Measurements from ENCODE around the gene ZBTB20. TPM values are rescaled to one million over a fixed set of nuclear protein-coding genes. Genes with fewer than 3 reads are reported as not detected.
A peak's percentile ranks its signal among the peaks of the same experiment; 100 is the strongest.

The ZBTB20 gene
- total and polyA plus RNA-seq, 7 donors: under 0.01 to 113 (median 58.6) TPM

GRCh38 chr3:114490829-114491228 lies 656.3 kb downstream of the ZBTB20 start:
- intact Hi-C loops (cut with DNase I): no loop called here
- TF ChIP-seq CTCF (IDR thresholded peaks at IDR 0.05): no peak
- TF ChIP-seq POLR2A (IDR thresholded peaks at IDR 0.05): no peak
- TF ChIP-seq EP300 (IDR thresholded peaks at IDR 0.05): no peak
- no peak for TF ChIP-seq POLR2AphosphoS5 (IDR thresholded peaks at IDR 0.05)
- H3K36me3 ChIP-seq: no peaks in the 10 kb centered on the region
- no peak for DNase-seq
- 93 to 97% methylated on average over 1 of the region's 1 CpG for WGBS, 2 donors
- no peaks in the 10 kb centered on the region for H3K27me3 ChIP-seq
- H3K27ac ChIP-seq: no peak overlapping the region
- H3K4me1 ChIP-seq: peaks cover 0 to 6% (median 3%) of the 10 kb centered on the region in 4 donors
- no peak overlapping the region for H3K4me3 ChIP-seq
- no peaks in the 10 kb centered on the region for H3K9me3 ChIP-seq

DNA sequence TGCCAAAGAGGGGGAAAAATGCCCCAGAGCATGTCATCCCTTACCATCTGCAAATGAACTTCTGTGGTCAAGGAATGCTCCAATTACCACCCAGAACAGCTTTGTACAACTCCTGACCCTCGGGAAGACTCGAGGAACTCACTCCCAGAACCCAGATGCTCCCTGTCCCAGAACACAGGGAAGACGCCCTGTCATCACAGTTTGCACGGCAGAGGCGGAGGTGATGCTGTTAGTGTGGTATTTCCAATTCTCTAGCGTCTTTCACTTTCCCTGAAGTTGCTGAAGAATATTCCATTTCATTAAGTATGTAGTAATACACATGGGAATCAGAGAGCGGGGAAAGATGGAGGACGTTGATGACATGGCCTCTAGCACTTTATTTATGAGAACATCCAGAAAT lies 659.6 kb downstream of the ZBTB20 start:
- no peaks in the 10 kb centered on the region for H3K36me3 ChIP-seq
- WGBS, 2 donors: 94 to 96% methylated on average over 8 of the region's 8 CpGs
- H3K27ac ChIP-seq: no peak overlapping the region
- intact Hi-C loops (cut with DNase I): no loop called here
- H3K4me1 ChIP-seq: peaks cover 0 to 20% (median 0%) of the 10 kb centered on the region in 4 donors
- H3K9me3 ChIP-seq: no peaks in the 10 kb centered on the region
- DNase-seq: no peak
- H3K4me3 ChIP-seq: no peak overlapping the region
- no peak for TF ChIP-seq POLR2AphosphoS5 (IDR thresholded peaks at IDR 0.05)
- no peak for TF ChIP-seq CTCF (IDR thresholded peaks at IDR 0.05)
- no peak for TF ChIP-seq EP300 (IDR thresholded peaks at IDR 0.05)
- TF ChIP-seq POLR2A (IDR thresholded peaks at IDR 0.05): no peak
- no peaks in the 10 kb centered on the region for H3K27me3 ChIP-seq

GRCh38 chr3:114484919-114485318 lies 662.2 kb downstream of the ZBTB20 start:
- WGBS, 2 donors: 74 to 84% methylated on average over 3 of the region's 3 CpGs
- no peak for DNase-seq
- Histone ChIP-seq H3K27me3 (no peaks in the 10 kb centered on the region), H3K36me3 (no peaks in the 10 kb centered on the region), H3K4me1 (peaks cover 0 to 32% (median 8%) of the 10 kb centered on the region in 4 donors), H3K9me3 (no peaks in the 10 kb centered on the region), H3K4me3 (no peak overlapping the region), H3K27ac (no peak overlapping the region)
- TF ChIP-seq POLR2A (IDR thresholded peaks at IDR 0.05) (no peak), EP300 (IDR thresholded peaks at IDR 0.05) (no peak), CTCF (IDR thresholded peaks at IDR 0.05) (no peak), POLR2AphosphoS5 (IDR thresholded peaks at IDR 0.05) (no peak)
- intact Hi-C loops (cut with DNase I): no loop called here

- no peaks in the 10 kb centered on the region for H3K27me3 ChIP-seq
- H3K9me3 ChIP-seq: no peaks in the 10 kb centered on the region
- no peaks in the 10 kb centered on the region for H3K36me3 ChIP-seq
- H3K4me1 ChIP-seq: peaks cover 0 to 46% (median 12%) of the 10 kb centered on the region in 4 donors
- intact Hi-C loops (cut with DNase I): no loop called here
- DNase-seq: no peak
- H3K4me3 ChIP-seq: no peak overlapping the region
- no peak for TF ChIP-seq POLR2A (IDR thresholded peaks at IDR 0.05)
- no peak for TF ChIP-seq EP300 (IDR thresholded peaks at IDR 0.05)
- TF ChIP-seq POLR2AphosphoS5 (IDR thresholded peaks at IDR 0.05): no peak
- no peak for TF ChIP-seq CTCF (IDR thresholded peaks at IDR 0.05)
- 85 to 88% methylated on average over 7 of the region's 7 CpGs for WGBS, 2 donors
- no peak overlapping the region for H3K27ac ChIP-seq
Measured at GRCh38 chr3:114481113-114481512, 666.0 kb downstream of the ZBTB20 start.

- Histone ChIP-seq H3K4me1 (peaks cover 0 to 46% (median 12%) of the 10 kb centered on the region in 4 donors), H3K27me3 (no peaks in the 10 kb centered on the region), H3K36me3 (no peaks in the 10 kb centered on the region), H3K4me3 (no peak overlapping the region), H3K9me3 (no peaks in the 10 kb centered on the region), H3K27ac (no peak overlapping the region)
- peak in 2 of 4 donors; percentile 14 to 25 for TF ChIP-seq POLR2AphosphoS5 (IDR thresholded peaks at IDR 0.05)
- no peak for TF ChIP-seq EP300 (IDR thresholded peaks at IDR 0.05)
- intact Hi-C loops (cut with DNase I): no loop called here
- DNase-seq: no peak
- 73 to 83% methylated on average over 3 of the region's 3 CpGs for WGBS, 2 donors
Measured at GRCh38 chr3:114480442-114480841, 666.6 kb downstream of the ZBTB20 start.
